MV-4-11 (cell line): ENCODE results near the gene KRT1.
"Not testable (repeated sequence)": the region's sequence is repeated elsewhere in the genome, so short reads cannot be mapped to it uniquely, and the experiment has no call there.

Experiments
- DNase-seq: peaks from one replicate; lab custom pipeline; 2025; lab: John Stamatoyannopoulos, UW

The KRT1 gene

DNA sequence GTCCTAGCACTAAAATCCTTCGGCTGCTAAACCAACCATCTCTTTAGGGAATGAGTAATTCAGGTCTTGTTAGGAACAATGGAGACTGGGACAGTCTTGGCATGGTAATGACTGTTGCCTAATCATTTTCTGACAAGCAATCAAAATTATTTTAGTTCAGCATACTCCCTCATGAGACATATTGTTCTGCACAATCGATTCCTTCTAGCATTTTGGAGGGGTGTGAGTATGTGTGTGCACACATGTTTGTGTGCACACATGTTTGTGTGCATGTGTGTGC, 2.1 kb upstream of the KRT1 start:
- no peak for DNase-seq

DNA sequence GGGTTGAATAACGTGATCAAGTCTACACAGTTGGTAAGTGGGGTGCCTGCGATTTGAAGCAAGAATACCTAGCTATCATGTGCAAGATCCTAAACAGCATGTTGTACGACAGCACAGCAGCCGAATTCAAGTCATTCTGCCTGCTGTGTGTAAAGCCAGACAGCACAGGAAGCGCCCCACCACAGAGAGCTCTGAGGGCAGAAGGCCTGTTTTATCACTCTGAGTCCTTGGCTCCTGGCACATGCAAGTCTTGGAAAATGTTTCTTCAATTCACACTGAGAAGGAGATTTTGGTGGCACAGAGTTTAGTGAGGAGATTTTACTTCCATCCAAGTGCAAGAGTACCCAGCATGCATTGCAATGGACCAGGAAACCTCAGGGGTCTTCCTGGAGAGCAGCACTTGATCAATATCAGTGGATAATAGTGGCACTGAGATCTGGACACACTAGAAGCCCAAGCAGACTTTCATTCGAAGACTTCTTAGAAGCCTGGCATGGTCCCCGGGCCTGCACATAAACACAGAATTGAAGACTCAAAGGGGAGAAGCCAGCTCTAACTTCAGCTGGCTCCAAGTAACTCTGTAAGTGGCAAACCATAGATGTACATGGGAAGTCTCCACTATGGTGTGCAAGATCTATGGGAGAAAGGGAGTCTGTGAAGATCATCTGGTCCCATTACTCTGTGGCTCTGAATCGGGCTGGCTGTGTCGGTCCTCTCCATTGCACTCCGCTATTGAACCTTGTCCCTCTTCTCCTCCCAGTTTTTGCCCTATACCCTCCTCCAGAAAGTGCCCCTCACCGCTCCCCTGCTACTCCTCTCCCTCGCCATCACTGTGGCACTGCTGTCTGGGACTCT, 1.5 kb upstream of the KRT1 start:
- no peak for DNase-seq

DNA sequence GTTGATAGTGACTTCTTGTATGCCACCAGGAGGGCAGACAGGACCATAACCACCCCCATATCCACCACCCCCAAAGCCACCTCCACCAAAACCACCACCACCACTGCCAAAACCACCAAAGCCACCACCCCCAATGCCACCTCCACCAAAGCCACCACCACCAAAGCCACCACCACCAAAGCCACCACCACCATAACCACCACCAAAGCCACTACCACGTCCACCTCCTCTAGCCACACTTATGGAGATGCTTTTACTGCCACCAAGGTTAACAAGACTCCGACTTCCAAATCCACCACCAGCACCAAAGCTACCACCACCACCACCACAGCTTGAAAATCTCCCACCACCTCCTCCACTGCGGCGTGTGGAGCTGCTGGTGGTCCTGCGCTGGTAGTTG, 332 bp downstream of the KRT1 start:
- DNase-seq = no peak

DNA sequence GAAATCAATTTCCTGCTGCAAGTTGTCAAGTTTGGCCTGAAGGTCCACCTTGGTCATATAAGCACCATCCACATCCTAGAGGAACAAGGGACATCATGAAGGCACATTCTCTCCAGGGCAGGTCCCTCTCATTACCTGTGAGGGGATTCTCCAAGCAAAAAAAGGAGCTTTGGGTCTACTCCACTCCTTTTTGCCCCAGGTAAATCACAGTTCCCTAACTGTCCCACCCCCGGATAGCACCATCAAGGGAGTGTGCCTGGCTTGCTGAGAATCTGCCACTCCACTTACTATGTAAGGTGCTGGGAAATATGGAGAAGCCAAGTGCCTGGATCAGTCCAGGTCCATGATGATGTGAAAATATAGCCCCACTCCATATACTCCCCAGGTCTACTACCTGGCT, 2.5 kb downstream of the KRT1 start:
- no peak for DNase-seq

DNA sequence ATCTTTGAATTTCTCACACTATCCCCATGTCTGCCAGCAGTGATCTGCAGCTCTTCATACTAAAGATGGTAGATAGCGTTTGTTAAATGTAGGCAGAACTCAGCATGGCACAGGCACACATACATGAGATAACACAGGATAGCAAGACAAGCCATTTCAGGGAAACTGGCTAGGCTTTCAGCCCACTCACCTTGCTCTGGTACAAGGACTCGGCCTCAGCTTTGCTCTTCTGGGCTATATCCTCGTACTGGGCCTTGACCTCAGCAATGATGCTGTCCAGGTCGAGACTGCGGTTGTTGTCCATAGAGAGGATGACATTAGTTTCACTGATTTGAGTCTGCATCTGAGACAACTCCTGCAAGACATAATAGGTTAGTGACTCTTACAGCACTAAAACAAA, 3.1 kb downstream of the KRT1 start:
- DNase-seq = no peak

DNA sequence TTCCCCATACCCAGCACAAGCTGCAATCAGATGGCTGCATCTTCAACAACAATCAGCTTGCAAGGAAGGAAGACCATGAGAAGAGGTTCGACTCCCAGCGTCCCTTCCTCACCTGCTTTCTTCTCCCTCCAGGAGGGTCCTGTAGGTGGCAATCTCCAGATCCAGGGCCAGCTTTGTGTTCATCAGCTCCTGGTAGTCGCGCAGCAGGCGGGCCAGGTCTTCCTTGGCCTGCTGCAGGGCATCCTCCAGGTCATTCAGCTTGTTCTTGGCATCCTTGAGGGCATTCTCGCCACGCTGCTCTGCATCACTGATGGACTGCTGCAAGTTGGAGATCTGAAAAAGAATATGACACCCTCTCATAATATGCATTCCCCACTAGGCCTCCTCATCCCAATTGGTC, 4.0 kb downstream of the KRT1 start:
- DNase-seq = no peak

DNA sequence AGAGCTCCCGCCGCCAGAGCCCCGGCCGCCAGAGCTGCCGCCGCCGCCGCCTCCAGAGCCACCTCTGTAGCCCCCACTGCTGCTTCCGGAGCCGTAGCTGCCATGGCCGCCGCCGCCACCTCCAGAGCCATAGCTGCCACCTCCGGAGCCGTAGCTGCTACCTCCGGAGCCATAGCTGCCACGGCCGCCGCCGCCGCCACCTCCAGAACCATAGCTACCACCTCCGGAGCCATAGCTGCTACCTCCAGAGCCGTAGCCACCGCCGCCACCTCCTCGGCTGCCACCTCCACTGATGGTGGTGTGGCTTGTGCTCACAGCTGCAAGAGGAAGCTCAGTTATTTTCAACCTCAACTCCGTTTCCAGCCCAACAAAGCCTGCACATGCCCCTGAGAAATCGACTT, 4.9 kb downstream of the KRT1 start:
- no peak for DNase-seq

DNA sequence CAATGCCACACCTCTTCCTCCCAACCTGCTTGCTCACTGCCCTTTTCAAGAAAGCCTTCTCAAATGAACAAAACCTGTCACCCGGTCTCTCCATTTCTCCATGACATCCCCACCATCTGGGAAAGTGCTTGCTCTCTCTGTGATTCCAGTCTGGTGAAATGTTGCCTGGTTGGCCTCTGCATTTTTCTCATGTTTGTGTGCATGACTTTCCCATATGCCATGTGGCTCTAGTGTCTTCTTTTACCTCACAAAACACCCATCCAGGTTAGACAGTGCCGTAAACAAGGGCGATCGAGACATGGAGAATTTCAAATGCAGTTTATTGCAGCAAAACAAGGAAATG, 5.8 kb downstream of the KRT1 start:
- DNase-seq = no peak

DNA sequence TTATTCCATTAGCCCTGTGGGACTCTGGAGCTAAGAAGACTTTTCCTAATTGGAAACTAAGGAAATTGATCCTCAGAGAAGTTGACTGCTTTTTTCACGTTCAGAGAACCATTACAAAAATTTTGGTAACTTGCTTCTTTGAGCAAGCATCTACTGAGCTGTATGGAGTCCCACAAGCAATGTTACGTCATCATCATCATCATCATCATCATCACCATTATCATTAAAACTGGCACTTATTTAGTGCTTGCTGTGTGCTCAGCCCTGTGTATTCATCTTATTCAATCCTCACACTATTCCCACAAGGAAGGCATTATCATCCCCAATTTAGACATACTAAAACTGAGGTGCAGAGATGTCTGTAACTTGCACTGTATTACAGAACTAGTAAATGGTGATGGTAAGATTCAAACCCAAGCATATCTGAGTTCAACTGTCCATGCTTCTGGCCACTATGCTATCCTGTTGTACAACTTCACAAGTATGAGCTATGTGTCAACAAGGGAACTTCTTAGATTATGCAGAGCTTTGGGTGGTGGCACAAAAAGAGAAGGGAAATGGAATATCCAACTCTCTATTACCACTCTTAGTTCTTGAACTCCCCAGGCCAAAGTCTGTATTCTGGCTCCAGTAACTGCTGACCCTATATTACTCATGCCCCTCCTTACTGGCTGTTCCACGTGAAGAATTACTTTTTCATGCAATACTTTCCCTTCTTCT, 6.3 kb downstream of the KRT1 start:
- no peak for DNase-seq

DNA sequence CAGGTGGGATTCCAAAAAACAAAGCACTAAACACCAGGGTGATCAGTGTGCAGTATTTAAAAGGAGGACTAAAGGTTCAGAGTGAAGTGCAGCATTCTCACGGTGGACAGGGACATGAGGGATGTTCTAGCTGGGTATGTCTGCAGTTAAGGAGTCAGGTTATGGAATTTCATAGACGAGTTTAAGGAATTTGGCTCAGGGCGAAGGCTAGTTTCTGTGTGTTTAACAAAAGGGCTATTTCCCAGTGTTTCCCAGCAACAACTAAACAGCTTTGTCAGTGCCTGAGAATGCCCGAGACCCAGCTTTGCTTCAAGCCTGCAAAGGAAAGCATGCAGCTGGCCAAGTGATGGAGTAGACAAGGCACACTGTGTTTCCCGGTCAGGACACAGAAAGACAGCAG, 7.0 kb downstream of the KRT1 start:
- DNase-seq = no peak

DNA sequence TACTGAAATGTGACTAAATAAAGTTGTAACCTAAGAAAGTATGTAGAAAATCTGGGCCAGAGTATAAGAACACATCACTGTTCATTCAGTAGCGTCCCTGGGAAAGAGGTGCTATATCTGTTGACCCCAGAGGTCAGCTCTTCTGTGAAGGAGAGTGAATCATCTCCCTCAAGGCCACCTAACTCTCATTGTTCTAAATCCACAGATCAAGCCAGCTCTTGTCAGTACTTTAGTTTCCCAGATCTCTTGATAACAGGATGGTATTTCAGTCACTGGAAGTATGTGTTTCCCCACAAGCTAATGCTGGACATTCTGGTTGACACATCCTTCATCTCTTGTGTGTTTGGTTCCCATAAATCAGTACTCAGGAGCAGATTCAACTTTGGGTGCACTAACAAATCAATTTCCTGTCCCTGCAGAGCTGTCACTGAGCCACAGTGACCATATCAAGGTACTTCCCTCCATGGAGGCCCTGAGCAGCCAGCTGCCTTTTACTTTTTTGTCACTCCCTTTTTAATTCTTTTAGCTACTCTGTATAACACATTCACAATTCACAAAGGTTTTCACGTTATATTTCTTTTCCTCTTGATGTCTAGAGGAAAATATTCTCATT, 7.8 kb downstream of the KRT1 start:
- no peak for DNase-seq

DNA sequence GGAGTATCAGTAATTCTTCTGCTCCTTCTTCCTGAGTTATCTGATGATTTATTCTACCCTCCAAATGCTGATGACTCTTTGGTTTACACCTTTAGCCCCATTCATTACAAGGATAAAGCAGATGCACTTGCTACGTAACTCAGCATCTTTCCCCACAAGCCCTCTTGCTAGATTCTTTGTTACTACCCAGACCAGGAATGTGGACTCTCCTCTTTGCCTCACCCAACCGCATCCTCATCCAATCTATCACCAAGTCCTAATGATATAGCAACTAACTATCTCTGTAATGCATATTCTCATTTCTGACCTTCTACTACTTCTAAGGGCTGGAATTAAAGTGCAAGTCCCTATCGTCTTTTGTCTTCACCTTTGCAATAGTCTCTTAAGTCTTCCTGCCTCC, 9.2 kb downstream of the KRT1 start:
- no peak for DNase-seq

DNA sequence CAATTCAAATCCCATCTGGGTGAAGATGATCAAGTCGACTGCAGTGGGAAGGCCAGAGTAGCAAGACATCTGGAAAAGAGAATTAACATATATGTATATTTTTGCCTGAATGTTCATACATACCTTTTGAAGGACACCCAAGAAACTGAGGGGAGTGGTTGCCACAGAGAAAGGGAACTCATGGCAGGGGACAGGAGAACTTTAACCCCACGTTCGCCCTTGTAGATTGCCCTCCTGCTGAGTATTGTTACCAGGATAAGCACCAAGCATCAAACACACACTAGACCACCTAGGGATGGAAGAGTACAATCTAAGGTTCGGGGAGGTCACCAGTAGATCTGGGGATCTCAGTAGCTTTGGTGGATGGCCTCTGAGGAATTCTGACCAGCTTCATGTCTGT, 9.7 kb downstream of the KRT1 start:
- DNase-seq = no peak

DNA sequence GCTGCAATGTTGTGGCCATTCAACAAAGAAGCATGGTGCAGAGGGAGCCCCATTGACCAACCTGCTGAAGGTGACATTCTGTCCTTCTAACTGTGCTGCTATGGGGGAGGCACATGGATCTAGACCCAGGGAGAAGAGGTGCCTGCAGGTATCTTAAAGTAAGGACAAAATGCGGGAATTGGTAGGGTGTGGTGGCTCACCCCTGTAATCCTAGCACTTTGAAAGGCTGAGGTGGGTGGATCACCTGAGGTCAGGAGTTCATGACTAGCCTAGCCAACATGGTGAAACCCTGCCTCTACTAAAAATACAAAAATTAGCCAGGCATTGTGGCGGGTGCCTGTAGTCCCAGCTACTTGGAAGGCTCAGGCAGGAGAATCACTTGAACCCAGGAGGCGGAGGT, 10.3 kb downstream of the KRT1 start:
- not testable (repeated sequence) for DNase-seq

DNA sequence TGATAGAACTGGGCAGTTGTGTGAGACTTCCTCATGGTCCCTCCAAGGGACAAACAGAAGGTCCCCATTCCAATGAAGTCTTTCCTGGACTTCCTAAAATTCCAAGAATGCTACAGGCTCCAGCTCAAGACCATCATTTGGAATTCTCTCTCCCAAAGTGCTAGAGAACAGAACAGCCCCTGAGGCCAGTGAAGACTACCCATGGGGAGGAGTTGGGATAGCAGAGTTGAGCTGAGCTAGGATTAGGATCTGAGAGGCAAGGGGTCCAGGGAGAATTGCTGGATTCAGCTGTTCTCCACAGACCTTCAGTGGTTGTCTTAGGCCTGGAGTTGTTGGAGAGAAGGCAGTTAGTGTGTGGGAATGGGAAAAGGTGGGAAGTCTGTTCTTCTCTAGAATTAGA, 10.8 kb downstream of the KRT1 start:
- no peak for DNase-seq

DNA sequence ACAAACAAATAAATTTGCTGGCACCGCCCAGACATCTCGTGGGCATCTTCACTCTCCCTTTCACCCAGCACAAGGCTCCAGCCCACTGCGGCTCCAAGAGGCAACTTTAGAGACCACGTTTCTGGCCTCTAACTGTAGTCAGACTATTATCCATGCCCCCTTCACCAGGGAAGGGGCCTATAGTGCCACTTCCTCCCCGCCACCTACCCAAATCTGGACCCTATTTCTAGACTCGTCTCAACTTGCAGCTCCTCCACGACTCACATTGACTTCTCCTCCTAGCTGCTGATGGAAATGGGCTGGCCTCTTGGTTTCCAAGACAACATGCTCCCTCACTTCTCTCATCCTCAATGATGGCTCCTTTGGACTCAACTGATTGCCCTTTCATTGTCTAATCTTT, 12.3 kb downstream of the KRT1 start:
- DNase-seq = no peak

DNA sequence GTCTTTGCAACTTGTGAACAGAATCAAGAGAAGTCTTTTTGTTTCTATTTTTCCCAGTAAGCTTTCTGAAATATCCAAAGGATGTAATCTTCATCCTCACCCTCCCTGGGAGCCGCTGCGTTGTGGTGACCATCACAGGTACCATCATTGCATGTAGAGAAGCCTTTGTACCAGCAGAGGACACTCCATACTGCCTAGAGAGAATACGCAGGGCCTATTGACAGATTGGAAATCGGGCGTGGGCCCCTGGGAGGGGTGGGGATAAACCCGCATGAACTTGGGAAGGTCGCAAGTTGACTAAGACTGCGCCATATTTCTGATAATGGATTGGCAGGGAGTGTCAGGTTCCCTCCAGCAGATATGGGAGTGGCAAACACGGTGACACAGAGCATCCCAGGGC, 12.7 kb downstream of the KRT1 start:
- DNase-seq = no peak

DNA sequence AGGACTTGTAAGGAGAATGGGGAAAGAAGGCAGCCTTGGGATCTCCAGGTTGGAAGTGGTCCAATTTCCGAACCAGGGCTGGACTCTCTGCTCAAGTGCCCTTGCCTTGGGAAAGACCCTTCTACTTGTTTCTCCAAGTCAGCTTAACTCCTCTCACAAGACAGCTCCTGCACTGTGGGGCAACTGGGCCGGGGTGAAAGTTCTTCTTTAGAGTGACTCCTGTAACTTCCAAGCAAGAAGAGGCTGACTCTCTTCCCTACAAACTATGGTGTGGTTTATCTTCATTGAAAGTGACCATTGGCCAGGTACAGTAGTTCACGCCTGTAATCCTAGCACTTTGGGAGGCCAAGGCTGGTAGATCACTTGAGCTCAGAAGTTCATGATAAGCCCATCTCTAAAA, 13.7 kb downstream of the KRT1 start:
- no peak for DNase-seq

DNA sequence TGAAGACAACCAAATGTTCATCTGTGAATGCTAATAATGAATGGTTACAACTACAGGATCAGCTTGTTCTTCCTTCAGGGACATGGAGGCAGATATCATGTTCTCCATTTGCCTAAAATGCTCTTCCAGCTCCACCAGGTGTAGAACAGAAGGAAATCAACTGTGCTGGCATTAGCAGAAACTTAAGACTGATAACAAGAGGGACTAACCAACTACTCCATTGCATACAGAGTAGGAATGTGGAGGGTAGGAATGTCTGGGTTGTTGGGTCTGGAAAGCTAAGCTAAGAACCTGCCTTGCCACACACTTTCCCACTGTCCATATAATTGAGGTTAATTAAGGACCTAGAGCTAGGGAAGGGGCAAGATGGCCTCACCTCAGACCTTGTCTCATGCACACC, 16.8 kb downstream of the KRT1 start:
- DNase-seq = no peak

DNA sequence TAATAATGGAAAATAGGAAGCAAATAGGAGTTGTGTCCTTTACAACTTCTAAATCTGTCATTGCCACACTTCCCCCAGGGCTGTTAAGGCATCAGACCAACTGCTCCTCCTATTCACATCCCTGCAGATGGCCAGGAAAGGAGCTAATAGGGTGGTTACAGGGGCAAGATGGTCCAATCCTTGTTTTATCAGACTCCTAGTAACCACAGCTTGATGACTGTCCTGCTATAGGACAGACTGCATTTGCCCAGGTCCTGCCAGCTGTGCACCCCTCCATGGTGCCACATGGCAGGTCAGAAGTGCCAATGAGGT, 17.3 kb downstream of the KRT1 start:
- no peak for DNase-seq

DNA sequence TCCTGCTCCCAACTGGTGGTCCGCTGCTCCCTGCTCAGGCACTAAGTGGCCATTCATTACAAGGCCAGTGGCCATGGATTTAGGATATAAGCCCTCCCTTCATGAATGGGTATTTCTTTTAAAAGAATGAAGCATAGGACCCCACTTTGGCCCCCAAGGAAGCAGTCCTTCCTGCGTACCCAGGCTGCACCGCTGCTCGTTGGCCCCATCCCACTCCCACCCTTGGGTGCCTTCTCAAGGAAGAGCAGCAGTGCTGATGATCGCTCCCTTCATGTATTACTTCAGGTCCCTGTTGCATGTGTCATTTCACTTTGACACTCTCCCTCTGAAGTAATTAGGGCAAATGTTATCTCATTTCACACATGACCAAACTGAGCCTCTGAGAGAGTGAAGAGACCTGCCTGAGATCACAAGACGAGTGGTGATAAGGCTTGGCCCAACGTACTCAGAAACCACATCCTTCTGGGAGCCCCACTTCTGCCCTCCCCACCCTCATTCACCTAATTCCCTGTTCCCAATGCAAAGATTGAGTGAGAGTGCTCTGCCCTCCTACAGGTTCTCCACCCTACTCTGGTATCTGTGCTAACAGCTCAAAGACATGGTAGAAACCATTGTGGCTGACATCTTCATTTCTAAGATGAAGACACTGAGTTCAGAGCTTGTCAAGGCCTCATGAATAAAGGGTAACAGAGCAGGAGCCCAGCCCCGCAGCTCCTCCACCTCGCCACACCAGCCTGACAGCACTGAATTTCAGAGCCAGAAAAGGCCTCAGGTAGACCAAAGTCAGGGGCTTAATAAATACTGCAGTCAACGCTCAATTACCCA, 17.9 kb downstream of the KRT1 start:
- DNase-seq = no peak

DNA sequence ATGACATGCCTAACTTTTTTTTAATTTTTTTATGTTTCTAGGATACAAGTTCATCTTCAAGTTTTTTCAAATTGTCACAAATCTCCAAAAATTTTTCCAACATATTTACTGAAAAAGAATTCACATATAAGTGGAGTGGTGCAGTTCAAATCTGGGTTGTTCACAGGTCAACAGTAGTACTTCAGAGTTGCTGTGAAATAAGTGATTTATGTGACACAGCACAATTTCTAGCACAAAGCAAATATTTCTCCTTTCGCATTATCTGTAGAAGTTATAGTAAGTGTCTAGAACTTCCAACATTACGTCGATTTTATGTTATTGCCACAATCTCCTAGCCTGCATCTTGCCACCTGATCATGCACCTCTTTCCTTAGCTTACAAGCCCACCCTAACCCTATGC, 18.5 kb downstream of the KRT1 start:
- DNase-seq = no peak

DNA sequence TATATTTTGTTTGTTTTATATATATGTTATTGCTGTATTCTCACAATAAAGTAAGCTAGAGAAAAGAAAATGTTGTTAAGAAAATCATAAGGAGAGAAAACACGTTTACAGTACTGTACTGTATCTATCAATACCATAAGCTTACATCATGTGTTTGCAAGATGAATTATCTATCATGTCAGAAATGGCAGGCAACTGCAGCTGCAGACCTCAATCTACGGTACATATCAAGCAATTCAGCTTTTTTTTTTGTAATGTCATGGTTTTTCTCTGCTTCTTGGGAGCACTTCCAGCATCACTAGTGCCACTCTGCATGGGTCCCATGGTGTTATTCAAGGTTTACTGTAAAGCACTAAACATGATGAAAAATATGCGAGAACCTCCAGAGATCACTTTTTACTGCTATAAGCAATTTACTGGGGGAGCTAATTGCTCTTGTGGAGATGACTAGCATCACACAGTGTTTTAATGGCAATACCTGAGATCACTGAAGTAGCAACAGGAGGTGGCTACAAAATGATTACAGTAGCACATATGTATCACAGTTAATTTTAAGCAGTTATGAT, 19.2 kb downstream of the KRT1 start:
- DNase-seq = no peak
